CD14-positive monocyte (primary cell): ENCODE measurements around the gene CREG2. TPM values are rescaled to one million over a fixed set of nuclear protein-coding genes. Genes with fewer than 3 reads are reported as not detected.

ENCODE experiments used
- DNase-seq, 3 donors: peaks; one replicate each; pipeline ENCODE4 v3.0.0-alpha.2; 2011 to 2022
- H2AFZ ChIP-seq: 2 replicates; pipeline ENCODE4 v1.6.0; 2012; ENCODE audit warnings: mild to moderate bottlenecking, low read depth, low read length, inconsistent platforms; ENCODE audit not compliant: insufficient read depth, poor library complexity, severe bottlenecking
- H3K27ac ChIP-seq, 2 donors: 1 replicate in 1 of 2; 2 replicates in 1 of 2; pipeline ENCODE4 v1.5.1; 2012 to 2013; ENCODE audit warnings: low read length in 2 of 2, control low read depth in 1 of 2, inconsistent platforms in 1 of 2, low read depth in 1 of 2, mild to moderate bottlenecking in 1 of 2
- H3K27me3 ChIP-seq, 2 donors: one replicate each; pipeline versions ENCODE4 v1.6.0 to v1.6.1; 2011 to 2013; ENCODE audit warnings: low read length in 2 of 2; ENCODE audit not compliant: control insufficient read depth in 2 of 2, insufficient read depth in 2 of 2
- H3K36me3 ChIP-seq, 2 donors: replicated peaks in 1 of 2; 1 replicate in 1 of 2; 2 replicates in 1 of 2; pipeline versions ENCODE4 v1.5.1 to v1.6.1; 2012 to 2013; ENCODE audit warnings: low read length in 2 of 2, control low read depth in 1 of 2, inconsistent platforms in 1 of 2, mild to moderate bottlenecking in 1 of 2; ENCODE audit not compliant: insufficient read depth in 2 of 2, control insufficient read depth in 1 of 2
- H3K4me1 ChIP-seq, 2 donors: 1 replicate in 1 of 2; 2 replicates in 1 of 2; pipeline versions ENCODE4 v1.5.1 to v1.6.1; 2012 to 2013; ENCODE audit warnings: low read length in 2 of 2, control low read depth in 1 of 2, inconsistent platforms in 1 of 2, mild to moderate bottlenecking in 1 of 2, moderate library complexity in 1 of 2; ENCODE audit not compliant: insufficient read depth in 2 of 2, control insufficient read depth in 1 of 2
- H3K4me2 ChIP-seq: replicated peaks from 2 replicates; pipeline ENCODE3; 2012; ENCODE audit warnings: low read length, moderate library complexity, mild to moderate bottlenecking; ENCODE audit not compliant: poor library complexity, severe bottlenecking; ENCODE audit errors: extremely low read depth
- H3K4me3 ChIP-seq, 3 experiments: fragments of 200-600 bp in 1 of 3; sonication (generic) in 1 of 3; replicated peaks in 1 of 3; 1 replicate in 2 of 3; 2 replicates in 1 of 3; pipeline ENCODE4 v1.5.1; 2011 to 2013; ENCODE audit warnings: low read length in 3 of 3, mild to moderate bottlenecking in 3 of 3, control low read depth in 2 of 3, low read depth in 2 of 3, inconsistent platforms in 1 of 3, moderate library complexity in 1 of 3
- H3K79me2 ChIP-seq: 2 replicates; pipeline ENCODE4 v1.6.0; 2012; ENCODE audit warnings: mild to moderate bottlenecking, control low read depth, inconsistent platforms, low read length, moderate library complexity; ENCODE audit not compliant: insufficient read depth
- H3K9ac ChIP-seq: 2 replicates; pipeline ENCODE4 v1.6.0; 2017; ENCODE audit warnings: low read length, mild to moderate bottlenecking; ENCODE audit not compliant: insufficient read depth, poor library complexity, severe bottlenecking
- H3K9me3 ChIP-seq, 2 donors: replicated peaks in 1 of 2; 1 replicate in 1 of 2; 2 replicates in 1 of 2; pipeline versions ENCODE4 v1.5.1 to v1.6.1; 2012 to 2013; ENCODE audit warnings: low read length in 2 of 2, control low read depth in 1 of 2; ENCODE audit not compliant: control insufficient read depth in 1 of 2, insufficient read depth in 1 of 2
- H4K20me1 ChIP-seq: 2 replicates; pipeline ENCODE4 v1.6.0; 2012; ENCODE audit warnings: mild to moderate bottlenecking, low read length, control low read depth, moderate library complexity; ENCODE audit not compliant: insufficient read depth
- H3K27ac Mint-ChIP-seq, 7 donors: one replicate each; pipeline ENCODE4 v1.8.0; 2020; ENCODE audit warnings: mild to moderate bottlenecking in 7 of 7, mixed read lengths in 7 of 7, moderate library complexity in 6 of 7, inconsistent platforms in 2 of 7
- H3K27me3 Mint-ChIP-seq, 3 donors: one replicate each; pipeline ENCODE4 v1.8.0; 2021 to 2022; ENCODE audit warnings: low read depth in 3 of 3, mild to moderate bottlenecking in 3 of 3, mixed read lengths in 3 of 3, moderate library complexity in 3 of 3, inconsistent platforms in 1 of 3
- H3K36me3 Mint-ChIP-seq, 2 donors: one replicate each; pipeline ENCODE4 v1.8.0; 2020; ENCODE audit warnings: mixed read lengths in 2 of 2, inconsistent platforms in 1 of 2, mild to moderate bottlenecking in 1 of 2
- H3K4me1 Mint-ChIP-seq: one replicate; pipeline ENCODE4 v1.8.0; 2020; ENCODE audit warnings: mild to moderate bottlenecking, mixed read lengths
- H3K4me3 Mint-ChIP-seq, 2 donors: one replicate each; pipeline ENCODE4 v1.8.0; 2020; ENCODE audit warnings: mild to moderate bottlenecking in 2 of 2, mixed read lengths in 2 of 2, moderate library complexity in 1 of 2
- H3K9me3 Mint-ChIP-seq, 7 donors: one replicate each; pipeline ENCODE4 v1.8.0; 2020 to 2022; ENCODE audit warnings: mixed read lengths in 7 of 7, mild to moderate bottlenecking in 6 of 7, moderate library complexity in 6 of 7, inconsistent platforms in 2 of 7
- WGBS: methylation state at CpG from one replicate; pipeline ENCODE4 v1.1.5; 2013; ENCODE audit warnings: missing lambda C conversion rate; ENCODE audit not compliant: insufficient coverage; 5-methylcytosine and 5-hydroxymethylcytosine counted together
- intact Hi-C, 2 donors: fragments of 100-400 bp; cut with micrococcal nuclease; formaldehyde crosslinking; loops; one replicate each; pipeline versions ENCODE4 v1.15.0 to v1.15.1; 2023
- polyA plus RNA-seq, 3 donors: library from polyadenylated mRNA; depleted of rRNA in 1 of 3; unstranded in 2 of 3; stranded (reverse) in 1 of 3; fragments of 300-500 nt in 2 of 3; fragments of >200 nt in 1 of 3; fragmentation: Illumina TruSeq in 2 of 3; gene quantifications; 1 replicate in 2 of 3; 2 replicates in 1 of 3; pipeline ENCODE4 v1.2.3, GENCODE V29; 2012 to 2021
- TF ChIP-seq, protein P1 (sequence below): fragments of 200-600 bp; IDR thresholded peaks from one replicate; pipeline ENCODE4 v1.8.0; 2022; ENCODE audit warnings: antibody characterized with exemption, mild to moderate bottlenecking

CREG2 gene
- polyA plus RNA-seq, 3 donors, result not detected

- H2AFZ ChIP-seq, result no peak overlapping the region
- H3K27ac ChIP-seq, result peak overlapping the region; percentile 61 to 96
- no peaks in the 10 kb centered on the region for H3K27me3 ChIP-seq
- peaks cover 14 to 20% of the 10 kb centered on the region in 2 donors for H3K36me3 Mint-ChIP-seq
- H3K4me1 ChIP-seq, result peaks cover 47 to 51% of the 10 kb centered on the region in 2 donors
- H3K4me2 ChIP-seq, result peak overlapping the region; percentile 38
- H3K9ac ChIP-seq, result no peak overlapping the region
- intact Hi-C loops, result no loop called here
- 20% methylated on average over 8 of the region's 10 CpGs for WGBS
- peaks cover 27% of the 10 kb centered on the region for H4K20me1 ChIP-seq
- no peaks in the 10 kb centered on the region for H3K9me3 ChIP-seq
- H3K27ac Mint-ChIP-seq, result peak overlapping the region; percentile 90 to 99 (median 94)
- peaks cover 0 to 2% (median 0%) of the 10 kb centered on the region in 7 donors for H3K9me3 Mint-ChIP-seq
- H3K4me1 Mint-ChIP-seq, result peaks cover 54% of the 10 kb centered on the region
- peaks cover 0 to 3% (median 0%) of the 10 kb centered on the region in 3 donors for H3K27me3 Mint-ChIP-seq
- peaks cover 4 to 14% of the 10 kb centered on the region in 2 donors for H3K36me3 ChIP-seq
- no peak for DNase-seq
- peak overlapping the region; percentile 50 to 71 for H3K4me3 Mint-ChIP-seq
- TF ChIP-seq, protein P1, sequence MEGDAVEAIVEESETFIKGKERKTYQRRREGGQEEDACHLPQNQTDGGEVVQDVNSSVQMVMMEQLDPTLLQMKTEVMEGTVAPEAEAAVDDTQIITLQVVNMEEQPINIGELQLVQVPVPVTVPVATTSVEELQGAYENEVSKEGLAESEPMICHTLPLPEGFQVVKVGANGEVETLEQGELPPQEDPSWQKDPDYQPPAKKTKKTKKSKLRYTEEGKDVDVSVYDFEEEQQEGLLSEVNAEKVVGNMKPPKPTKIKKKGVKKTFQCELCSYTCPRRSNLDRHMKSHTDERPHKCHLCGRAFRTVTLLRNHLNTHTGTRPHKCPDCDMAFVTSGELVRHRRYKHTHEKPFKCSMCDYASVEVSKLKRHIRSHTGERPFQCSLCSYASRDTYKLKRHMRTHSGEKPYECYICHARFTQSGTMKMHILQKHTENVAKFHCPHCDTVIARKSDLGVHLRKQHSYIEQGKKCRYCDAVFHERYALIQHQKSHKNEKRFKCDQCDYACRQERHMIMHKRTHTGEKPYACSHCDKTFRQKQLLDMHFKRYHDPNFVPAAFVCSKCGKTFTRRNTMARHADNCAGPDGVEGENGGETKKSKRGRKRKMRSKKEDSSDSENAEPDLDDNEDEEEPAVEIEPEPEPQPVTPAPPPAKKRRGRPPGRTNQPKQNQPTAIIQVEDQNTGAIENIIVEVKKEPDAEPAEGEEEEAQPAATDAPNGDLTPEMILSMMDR, result no peak
- peak overlapping the region in 1 of 3 experiments; percentile 48 for H3K4me3 ChIP-seq
- peaks cover 32% of the 10 kb centered on the region for H3K79me2 ChIP-seq
Measured at GRCh38 chr2:101310090-101310833, 77.0 kb downstream of the CREG2 start.

- Histone ChIP-seq H3K4me2 (peak within 1 kb of the TSS; percentile 95), H3K36me3 (peaks cover 9 to 30% of the 10 kb centered on the region in 2 donors), H4K20me1 (peaks cover 43% of the 10 kb centered on the region), H3K79me2 (peaks cover 48% of the 10 kb centered on the region), H3K27me3 (no peaks in the 10 kb centered on the region), H2AFZ (peak within 1 kb of the TSS; percentile 14), H3K27ac (peak within 1 kb of the TSS; percentile 94 to 96), H3K4me1 (peaks cover 64 to 68% of the 10 kb centered on the region in 2 donors), H3K9ac (peak within 1 kb of the TSS; percentile 98), H3K9me3 (no peaks in the 10 kb centered on the region), H3K4me3 (peak within 1 kb of the TSS; percentile 91 to 98 (median 98))
- Mint-ChIP-seq H3K9me3 (peaks cover 0 to 2% (median 0%) of the 10 kb centered on the region in 7 donors), H3K27ac (peak within 1 kb of the TSS; percentile 92 to 99 (median 95)), H3K27me3 (peaks cover 0 to 3% (median 0%) of the 10 kb centered on the region in 3 donors), H3K4me3 (peak within 1 kb of the TSS; percentile 94 to 98), H3K4me1 (peaks cover 69% of the 10 kb centered on the region), H3K36me3 (peaks cover 26 to 36% of the 10 kb centered on the region in 2 donors)
- TF ChIP-seq, protein P1, result no peak
- DNase-seq, result peak; percentile 99
- intact Hi-C loops, result loop anchor here (2.0 to 5.0 kb wide), 2 partner anchors 20 to 56 kb away; partner anchors contain the start of gene CNOT11 (in 2 of the 2)
- under 1% methylated on average over 71 of the region's 76 CpGs for WGBS
Measured at GRCh38 chr2:101308432-101309210, 78.7 kb downstream of the CREG2 start, which contains the start of gene RNF149. RNF149 (minus strand) TSS chr2:101308701; CDS start chr2:101308588, 113 bp downstream.
